Left ventricle myocardium superior (tissue), 1 donor: ENCODE data around the gene IFIH1. TPM values are rescaled to one million over a fixed set of nuclear protein-coding genes. Genes with fewer than 3 reads are reported as not detected.

Experiments
- ATAC-seq: fragments of 200-7000 bp; cut with Tn5 transposase; one replicate; pipeline ENCODE4 v1.9.1; 2020; ENCODE audit warnings: mild to moderate bottlenecking, moderate library complexity
- DNase-seq: peaks from one replicate; pipeline ENCODE4 v3.0.0-alpha.2; 2020
- intact Hi-C: fragments of 100-400 bp; cut with micrococcal nuclease; formaldehyde crosslinking; loops from one replicate; pipeline ENCODE4 v1.11.0; 2022
- total RNA-seq: library from RNA; stranded (reverse); fragmentation: NEBNext Ultra II Directional; extraction: Animal tissue kit (Norgen Biotek cat#: 25700); gene quantifications from one replicate; pipeline ENCODE4 v1.2.1, GENCODE V29; 2021
- donor health status: DM: no; HTN: yes; CAD: no; lungs with severe emphysema.

Gene IFIH1
- total RNA-seq, 1 donor from 2014 or later = 5.9 TPM

DNA sequence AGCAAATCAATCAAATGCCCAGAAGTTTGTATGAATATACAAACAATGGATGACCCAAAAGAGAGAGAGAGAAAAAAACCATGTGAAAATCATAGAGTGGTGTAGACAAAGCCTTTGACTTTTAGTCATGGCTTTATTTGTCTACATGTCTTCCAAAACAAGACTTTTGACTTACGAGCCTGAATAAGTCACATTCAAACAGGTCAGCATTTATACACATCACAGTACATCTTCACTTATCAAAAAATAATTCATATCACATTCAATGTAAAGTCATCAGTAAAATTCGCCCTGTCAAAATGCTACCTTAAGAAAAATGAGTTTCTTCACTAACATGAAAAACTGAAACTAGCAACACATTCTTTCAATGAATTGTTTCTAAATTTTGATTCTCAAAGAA is 1.9 kb downstream of the IFIH1 start:
- no peak for ATAC-seq
- intact Hi-C loops = no loop called here
- DNase-seq = no peak

DNA sequence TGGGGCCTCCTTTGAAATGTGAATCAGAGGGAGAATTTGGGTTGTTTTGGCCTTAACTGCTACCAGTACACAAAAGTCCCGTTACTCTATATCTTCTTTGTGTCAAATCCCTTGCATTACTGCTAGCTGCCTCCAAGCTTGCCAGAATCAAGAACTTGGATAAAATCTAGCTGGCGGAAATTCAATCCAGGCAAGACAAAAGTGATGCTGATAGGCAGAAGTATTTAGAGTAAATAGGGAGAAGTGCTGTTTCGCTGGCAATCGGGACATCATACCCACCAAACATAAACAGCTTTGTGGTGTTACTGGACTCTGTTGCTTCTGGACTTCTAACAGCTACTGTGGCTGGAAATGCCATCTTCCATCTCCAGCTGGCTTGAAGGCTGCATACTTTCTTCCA is 2.5 kb downstream of the IFIH1 start:
- DNase-seq = no peak
- intact Hi-C loops = no loop called here
- ATAC-seq = no peak

DNA sequence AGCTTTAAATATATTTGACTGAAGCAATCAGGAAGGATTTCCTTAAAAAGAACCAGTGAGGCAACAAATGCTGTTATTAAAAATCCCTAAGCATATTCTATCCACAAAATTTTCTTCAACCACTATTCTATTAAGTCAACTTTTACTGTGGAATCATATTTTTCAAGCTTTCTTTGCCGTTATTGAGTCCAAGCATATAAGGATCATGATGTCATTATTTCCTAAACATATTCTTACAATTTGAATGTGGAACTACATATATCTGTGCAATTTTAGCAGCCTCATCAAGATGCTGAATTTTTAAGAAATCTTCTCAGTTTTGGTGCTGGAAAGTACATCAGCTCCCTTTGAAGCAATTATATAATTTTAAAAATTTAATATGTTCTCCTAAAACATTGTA is 5.6 kb downstream of the IFIH1 start:
- ATAC-seq (no peak), DNase-seq (no peak)
- intact Hi-C loops = no loop called here

DNA sequence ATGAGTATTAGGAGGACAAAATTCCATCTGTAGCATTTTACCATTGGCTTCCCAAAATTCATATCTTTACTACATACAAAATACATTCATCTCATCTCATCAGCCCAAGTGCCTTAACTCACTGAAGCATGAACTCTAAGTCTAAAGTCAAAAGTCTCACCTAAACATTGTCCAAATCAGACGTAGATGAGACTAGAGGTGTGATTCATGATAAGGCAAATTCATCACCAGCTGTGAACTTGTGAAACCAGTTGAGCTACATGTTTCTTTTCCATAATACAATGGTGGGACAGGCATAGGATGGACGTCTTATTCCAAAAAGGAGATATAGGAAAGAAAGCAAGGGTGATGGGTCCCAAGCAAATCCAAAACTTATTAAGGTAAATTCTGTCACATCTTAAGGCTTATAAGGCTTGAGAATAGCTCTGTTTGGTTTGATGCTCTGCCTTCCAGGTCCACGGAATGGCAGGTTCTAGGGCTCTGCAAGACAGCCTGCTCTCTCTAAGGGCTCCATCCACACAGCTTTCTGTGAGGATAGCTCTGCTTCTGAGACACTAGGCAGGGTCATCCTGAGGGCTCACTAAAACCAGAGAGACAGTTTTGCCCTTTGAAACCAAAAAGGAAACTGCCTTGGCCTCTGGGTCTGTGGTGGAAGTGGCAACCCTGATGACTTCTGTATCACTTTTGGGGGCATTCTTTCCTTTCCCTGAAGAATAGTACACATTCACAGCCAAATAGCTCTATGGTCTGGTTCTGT is 9.6 kb downstream of the IFIH1 start:
- DNase-seq = no peak
- intact Hi-C loops = no loop called here
- no peak for ATAC-seq

DNA sequence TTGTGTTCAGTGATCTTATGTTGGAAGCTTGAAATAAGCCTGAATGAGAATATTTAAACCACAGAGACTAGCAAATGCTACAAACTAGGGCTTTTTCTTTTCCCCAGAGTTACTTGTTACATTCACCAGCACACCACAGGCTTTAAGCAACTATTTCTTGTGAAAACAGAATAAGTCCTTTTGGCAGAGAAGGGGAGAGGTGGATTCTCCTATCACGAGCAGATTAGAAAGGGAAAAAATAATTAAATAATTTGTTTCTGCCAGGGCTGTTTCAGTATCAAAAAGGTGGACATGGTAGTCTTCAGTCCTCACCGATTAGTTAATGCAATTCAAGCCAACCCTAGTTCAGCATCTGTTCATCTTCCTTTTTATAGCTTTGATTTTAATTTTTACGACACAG is 12.6 kb downstream of the IFIH1 start:
- ATAC-seq (no peak), DNase-seq (no peak)
- intact Hi-C loops = no loop called here

DNA sequence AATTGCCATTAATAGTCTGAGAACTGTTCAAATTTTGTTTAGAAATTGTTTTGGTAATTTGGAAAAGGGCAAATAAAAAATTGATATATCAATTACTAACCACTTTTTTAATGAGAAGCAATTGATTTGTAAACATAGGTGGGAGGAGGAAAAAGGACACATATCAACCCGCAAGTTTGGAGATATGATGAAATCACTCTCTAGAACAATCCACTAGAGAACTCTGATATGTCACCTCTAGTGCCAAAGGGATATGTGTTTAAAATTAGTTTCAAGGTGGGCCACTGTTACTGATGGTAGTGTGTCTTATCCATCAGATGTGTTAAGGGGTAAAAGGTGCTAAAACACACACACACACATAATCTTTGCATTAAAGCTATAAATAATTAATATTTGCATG is 16.6 kb downstream of the IFIH1 start:
- DNase-seq (no peak), ATAC-seq (no peak)
- intact Hi-C loops = no loop called here

DNA sequence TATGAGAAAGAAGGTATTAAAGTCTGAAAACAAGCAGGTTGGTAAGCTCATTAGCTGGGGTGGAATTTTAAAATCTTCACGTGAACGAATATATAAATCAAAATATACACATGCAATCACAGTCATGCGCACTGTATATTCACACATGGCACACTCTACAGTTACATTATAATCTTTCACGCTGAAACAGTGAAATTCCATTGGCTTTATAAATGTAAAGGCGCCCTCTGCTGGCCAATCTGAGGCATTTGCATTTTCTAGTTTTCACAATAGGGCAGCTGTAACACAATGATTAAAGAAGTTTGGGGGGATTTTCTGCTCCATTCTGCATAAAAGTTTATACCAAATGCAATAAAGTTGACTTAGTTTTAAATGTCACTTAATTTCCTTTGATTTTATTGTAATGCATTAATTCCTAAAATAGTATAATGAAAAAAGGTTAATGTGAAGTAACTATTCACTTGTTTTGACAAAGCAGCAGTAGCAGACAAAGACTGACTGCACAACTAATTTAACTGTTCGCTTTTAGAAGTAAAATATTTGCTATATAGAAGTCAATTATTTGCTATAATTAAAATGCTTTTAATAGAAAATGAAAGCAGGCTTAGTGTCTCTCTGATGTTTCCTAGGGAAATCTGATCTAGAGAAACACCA is 17.2 kb downstream of the IFIH1 start:
- ATAC-seq (peak; percentile 48), DNase-seq (no peak)
- intact Hi-C loops = no loop called here

DNA sequence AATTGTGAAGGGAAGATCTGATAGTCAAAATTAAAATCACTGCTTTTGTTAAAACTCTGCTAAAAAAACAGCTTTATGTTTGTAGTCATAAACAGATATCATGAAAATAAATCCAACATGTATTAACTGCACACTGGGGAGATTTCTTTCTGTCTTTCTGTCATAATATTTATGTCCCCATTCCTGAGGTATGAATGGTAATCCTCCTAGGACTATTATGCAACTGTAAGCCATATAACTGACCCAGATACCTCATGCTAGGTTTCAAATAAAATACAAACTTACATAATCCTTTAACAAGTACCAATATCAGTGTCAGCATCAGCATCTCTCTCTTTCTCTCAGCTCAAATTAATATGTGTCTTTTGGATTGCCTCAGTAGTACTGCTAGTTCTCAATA is 18.2 kb downstream of the IFIH1 start:
- intact Hi-C loops = no loop called here
- ATAC-seq (no peak), DNase-seq (no peak)

DNA sequence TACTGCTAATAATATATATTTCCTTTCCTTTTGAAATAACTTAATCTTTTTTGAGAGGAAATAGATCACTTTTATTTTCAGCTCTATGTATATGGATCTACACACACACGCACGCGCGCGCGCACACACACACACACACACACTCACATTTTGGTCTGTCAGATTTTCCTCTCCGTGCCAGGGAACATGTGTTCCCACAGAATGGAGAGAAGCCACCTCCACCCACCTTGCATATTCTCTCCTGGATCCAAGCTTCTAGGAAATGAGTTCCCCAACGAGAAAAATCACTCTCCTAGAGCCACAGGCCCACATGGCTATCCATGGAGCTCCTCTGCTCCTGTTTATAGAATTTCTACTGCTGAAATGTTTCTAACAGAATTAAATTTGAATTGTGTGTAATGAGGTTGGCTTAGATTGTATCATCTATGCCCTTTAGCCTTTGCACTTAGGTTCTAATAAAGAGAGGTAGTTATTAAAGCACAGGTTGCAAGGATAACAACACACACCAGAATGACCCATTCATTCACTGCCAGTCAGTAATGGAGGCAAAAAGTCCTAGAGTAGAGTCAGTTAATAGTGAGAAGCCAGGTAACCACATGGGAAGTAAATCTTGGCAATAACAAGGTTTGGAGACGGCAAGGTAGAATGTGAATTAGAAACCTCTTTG is 19.7 kb downstream of the IFIH1 start:
- intact Hi-C loops = loop anchor here (5.0 to 10.0 kb wide), 2 partner anchors 77 to 714 kb away; no protein-coding TSS in a partner anchor
- ATAC-seq = no peak
- no peak for DNase-seq

DNA sequence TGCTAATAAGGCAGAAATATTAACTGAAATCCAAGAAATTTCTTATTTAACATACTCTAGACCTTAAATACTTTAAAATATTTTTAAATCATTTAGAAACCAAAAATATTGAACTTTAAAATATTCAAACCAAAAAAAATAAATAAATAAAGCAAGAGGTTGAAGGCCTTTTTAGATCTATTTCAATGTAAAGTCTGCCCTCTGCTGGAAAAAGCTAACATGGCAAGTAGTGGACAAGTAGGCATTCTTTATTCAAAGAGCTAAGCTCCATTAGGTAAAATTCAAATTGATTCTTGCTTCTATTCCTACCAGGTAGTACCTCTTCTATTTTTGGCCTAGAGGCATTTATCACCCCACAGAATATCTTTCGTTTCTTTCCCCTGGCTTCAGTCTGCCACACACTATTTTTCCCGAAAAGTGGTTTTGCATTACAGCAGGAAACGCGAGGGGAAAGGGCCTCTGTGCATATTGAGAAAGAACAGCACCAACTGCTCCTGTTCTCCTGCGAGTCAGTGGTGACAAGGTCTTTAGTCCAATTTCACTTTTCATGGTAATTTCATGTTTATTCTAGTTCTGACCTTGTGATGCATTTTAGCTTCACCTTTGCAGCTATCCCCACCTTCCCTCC is 20.4 kb downstream of the IFIH1 start:
- intact Hi-C loops = loop anchor here (5.0 to 10.0 kb wide), 2 partner anchors 76 to 713 kb away; no protein-coding TSS in a partner anchor
- ATAC-seq (peak; percentile 25), DNase-seq (no peak)

DNA sequence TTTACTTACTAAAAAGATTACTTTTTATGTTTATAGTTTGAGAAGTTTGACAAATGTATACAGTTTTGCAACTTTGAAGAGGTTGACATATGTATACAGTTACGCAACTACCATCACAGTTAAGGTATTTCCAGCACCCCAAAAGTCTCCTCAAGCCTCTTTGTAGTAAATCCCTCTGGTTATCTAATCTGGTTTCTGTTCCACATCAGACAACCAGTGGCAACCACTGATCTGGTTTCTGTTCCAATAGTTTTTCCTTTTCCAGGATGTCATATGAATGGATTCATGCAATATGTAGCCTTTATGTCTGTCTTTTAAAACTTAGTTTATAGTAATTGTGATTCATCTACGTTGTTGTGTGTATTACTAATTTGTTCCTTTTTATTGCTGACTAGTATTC is 23.5 kb downstream of the IFIH1 start:
- DNase-seq (no peak), ATAC-seq (no peak)
- intact Hi-C loops = loop anchor here (5.0 to 10.0 kb wide), 2 partner anchors 73 to 710 kb away; no protein-coding TSS in a partner anchor

DNA sequence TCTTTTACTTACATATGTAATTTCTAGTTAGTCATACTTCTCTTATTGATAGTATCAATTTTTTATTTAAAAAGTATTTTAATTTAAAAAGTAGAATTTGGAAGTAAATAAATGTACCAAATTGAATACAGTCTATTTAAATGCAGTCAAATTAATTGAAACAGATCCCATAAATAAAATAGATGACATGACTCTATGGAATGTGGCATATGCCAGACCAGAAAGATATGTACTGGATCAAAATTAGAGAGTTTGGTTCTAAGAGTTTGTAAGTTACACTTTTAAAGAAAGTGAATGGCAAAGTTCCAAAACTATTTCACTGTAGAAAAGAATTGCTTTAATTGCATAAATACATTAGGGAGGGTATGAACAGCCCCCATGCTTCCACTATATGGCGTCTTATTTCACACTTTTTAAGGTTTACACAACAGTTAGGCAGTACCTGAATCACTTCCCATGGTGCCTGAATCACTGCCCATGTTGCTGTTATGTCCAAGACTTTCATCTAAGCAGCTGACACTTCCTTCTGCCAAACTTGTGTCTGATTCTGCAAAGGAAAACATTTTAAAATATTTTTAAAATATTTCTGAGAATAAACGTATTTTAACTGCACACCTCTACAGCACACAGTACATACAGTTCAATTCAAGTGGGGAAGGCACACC is 25.2 kb downstream of the IFIH1 start:
- intact Hi-C loops = loop anchor here (10.0 kb wide), 1 partner anchor 708 kb away; no protein-coding TSS in a partner anchor
- ATAC-seq (no peak), DNase-seq (no peak)

DNA sequence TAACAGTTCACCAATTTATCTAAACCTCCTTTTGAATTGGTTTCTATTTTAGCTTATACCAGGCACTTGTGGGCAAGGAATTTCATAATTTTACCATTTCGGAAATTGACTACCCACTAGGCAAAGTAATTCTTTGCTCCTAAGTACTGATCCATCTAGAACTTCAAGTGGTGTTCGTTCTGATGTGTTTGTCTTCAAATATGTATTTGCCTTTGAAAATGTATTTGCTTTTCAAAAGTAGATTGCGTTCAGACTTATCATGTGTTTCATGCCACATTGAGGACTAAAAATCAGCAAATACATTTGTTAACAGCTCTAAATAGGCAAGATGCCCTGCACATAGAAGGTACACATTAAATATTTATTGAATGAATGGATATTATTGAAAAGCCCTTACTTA is 26.7 kb downstream of the IFIH1 start:
- DNase-seq (no peak), ATAC-seq (no peak)
- intact Hi-C loops = loop anchor here (10.0 kb wide), 1 partner anchor 707 kb away; no protein-coding TSS in a partner anchor

DNA sequence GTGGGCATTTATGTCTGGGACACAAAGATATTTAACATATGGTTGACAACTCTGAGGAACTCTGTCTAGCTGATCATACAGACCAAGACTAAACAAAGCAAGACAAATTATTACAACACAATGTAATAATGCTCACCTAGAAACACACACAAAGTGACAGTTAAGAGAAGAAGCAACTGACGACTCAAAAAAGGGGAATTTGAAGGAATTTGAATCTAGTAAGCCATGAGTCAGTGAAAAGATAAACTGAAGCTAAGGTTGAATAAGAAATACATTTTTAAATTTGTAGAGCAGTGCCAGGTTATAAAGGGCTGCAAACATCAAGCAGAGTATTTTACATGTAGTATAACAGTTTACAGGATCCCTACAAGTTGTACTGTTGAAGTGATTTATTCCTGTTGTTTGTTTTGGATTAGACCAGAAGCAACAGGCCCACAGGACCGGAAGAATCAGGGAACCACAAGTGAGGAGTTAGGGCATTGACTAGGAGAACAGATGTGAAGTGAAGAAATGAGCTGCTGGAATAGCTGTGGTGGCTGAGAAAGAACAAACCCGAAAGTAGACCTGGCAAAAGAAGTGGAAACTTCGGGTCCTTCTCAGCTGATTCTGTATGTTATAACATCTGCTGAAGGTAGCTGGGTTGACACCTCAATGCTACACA is 35.6 kb downstream of the IFIH1 start:
- ATAC-seq = no peak
- no peak for DNase-seq
- intact Hi-C loops = no loop called here

DNA sequence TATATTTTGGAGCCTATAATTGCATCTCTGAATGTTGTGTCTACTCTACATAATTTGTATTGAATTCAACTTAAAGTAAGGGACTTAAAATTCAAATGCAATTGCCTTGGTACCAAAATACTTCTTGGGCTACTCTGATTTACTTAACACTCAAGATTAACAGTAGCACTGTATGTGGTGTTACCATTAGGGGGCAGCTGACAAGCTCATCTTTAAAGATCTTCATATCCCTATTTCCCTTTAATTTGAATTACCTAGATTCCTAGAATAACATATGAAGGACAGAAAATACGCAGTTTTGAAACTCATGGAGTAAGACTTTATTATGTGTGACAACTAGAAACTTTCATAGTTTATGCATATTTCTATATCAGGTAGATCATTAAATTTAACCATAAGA is 37.8 kb downstream of the IFIH1 start:
- intact Hi-C loops = no loop called here
- no peak for DNase-seq
- no peak for ATAC-seq

DNA sequence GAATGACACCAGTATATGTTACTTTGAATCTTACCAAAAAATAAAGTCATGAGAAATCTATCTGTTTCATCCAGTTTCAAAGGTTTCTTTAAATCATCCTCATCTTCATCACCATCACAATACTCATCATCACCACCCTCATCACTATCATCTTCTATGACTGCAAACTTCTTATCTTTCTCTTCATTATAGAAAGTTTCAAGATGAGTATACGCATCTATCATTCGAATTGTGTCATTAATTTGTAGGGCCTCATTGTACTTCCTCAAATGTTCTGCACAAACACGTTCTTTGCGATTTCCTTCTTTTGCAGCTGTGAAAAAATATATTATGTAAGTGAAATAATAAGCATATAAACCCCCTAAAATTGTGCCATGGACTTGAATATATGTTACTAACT is 41.1 kb downstream of the IFIH1 start:
- DNase-seq (no peak), ATAC-seq (no peak)
- intact Hi-C loops = no loop called here

DNA sequence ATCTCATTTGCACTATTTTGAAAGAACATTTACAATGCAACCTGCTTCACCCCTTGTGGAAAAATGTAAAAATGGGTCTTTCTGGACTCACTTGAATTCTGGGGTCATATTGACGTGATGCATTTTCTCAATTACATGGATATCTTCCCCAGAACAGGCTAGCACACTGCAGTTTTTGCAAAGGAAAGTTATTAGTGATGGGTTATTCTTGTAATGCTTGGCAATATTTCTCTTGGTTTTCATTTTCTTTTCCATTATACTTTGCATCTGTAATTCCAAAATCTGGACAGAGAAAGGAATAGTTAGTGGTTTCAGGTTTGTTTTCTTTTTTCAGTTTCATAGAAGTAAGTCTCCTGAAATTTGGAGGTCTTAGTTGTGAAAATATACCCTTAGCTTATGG is 50.5 kb downstream of the IFIH1 start:
- DNase-seq = no peak
- intact Hi-C loops = no loop called here
- ATAC-seq = no peak

DNA sequence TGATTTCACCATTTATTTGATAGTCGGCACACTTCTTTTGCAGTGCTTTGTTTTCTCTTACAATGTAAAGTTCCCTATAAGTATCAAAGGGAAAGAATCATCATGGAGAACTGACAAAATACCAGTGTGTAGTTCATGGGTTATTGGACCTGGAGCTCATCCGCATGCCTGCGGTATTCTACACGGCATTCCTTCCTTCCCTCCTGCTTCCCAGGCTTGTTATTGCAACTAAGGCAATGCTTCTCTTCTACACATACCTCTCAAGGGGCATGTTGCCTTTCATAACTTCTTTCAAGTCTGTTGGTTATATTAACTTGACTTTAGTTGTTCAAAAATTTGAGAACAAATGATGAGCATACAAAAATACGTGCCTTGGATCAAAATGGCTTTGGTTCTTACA is 51.0 kb downstream of the IFIH1 start:
- intact Hi-C loops = no loop called here
- no peak for DNase-seq
- no peak for ATAC-seq

DNA sequence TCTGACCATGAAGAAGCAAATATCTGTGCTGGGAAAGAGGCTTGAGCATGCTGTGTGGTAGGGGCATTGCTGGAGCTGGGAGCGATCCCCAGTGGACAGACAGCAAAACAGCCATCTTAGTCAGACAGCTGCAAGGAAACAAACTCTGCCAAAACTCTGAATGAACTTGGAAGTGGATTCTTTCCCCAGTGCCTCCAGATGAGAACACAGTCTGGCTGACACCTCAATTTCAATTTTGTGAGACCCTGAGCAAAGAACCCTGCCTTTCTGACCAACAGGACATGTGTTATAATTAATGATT is 52.1 kb downstream of the IFIH1 start:
- peak; percentile 87 for ATAC-seq
- peak; percentile 30 for DNase-seq
- intact Hi-C loops = no loop called here
